ENCODE results near the gene TRPT1. TPM values are rescaled to one million over a fixed set of nuclear protein-coding genes. Genes with fewer than 3 reads are reported as not detected.

The TRPT1 gene
- total RNA-seq, 2 experiments from 2014 or later = 18.2 to 18.3 TPM

DNA sequence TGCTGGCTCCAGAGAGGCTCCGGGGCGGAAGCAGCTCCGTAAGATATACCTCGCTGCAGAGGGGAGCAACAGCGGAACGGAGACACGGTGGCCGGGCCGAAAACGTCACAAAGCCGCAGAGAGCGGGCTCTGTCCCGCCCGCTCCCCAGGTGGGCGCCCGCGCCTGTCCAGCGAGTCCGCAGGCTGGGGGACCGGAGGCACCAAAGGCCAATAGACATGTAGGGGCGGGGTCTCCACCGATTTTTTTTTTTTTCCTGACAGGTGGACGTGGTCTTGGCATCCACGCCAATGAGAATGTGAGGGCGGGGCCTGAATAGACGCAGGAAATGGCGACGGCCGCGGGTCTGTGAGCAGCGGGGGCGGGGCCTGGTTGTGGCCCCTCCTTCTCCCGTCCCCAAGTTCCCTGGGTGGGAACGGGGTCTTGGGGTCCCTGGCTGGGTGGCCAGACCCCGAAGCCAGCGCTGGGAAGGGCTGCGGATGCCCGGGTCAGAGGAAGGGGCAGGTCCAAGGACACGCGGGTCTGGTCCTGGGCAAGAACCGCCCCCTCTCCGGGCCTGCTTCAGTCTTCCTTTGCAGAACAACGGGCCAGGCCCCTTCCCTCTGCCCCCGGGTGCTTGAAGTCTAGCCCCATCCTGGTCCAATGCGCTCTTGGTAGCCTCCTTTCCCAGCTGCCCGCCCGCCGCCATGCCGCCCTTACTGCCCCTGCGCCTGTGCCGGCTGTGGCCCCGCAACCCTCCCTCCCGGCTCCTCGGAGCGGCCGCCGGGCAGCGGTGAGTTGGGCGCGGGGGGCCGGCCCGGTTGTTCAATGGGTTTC is 4.4 kb upstream of the TRPT1 start, which contains the start of gene DNAJC4:
DNAJC4 (plus strand) TSS at position 378 of the 814 bp plus-strand sequence; CDS start at position 685, 307 bp downstream.
- DNase-seq = peak; percentile 94
- H3K9me3 Mint-ChIP-seq = no peaks in the 10 kb centered on the region
- peak within 1 kb of the TSS; percentile 78 for H3K4me3 Mint-ChIP-seq
- peaks cover 2% of the 10 kb centered on the region for H3K36me3 Mint-ChIP-seq (ENCODE audit: low read depth)
- H3K4me1 Mint-ChIP-seq (ENCODE audit: low read depth) = peaks cover 43% of the 10 kb centered on the region
- intact Hi-C loops (cut with micrococcal nuclease) = loop anchor here (1.0 to 2.0 kb wide), 5 partner anchors 11 to 75 kb away; partner anchors contain the start of genes ESRRA, FKBP2 and PPP1R14B
- CTCF ChIA-PET = no interaction called here
- H3K27me3 Mint-ChIP-seq (ENCODE audit: low read depth) = no peaks in the 10 kb centered on the region
- H3K27ac Mint-ChIP-seq = peak within 1 kb of the TSS; percentile 75

DNA sequence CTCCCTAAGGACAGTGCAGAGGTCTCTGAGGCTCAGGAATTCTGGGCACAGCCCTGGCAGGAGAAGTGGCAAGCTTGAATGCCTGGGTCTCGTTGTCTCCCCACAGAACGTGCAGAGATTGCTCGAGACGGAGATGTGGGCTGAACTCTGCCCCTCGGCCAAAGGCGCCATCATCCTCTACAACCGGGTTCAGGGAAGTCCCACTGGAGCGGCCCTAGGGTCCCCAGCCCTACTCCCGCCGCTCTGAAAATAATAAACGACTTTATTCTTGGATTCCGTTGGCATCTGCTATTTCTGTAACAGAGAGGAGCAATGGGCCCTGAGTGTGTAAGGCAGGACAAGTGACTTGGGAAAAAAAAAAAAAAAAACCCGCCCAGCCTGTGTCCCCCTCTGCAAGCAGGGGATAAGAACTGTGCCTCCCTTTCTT is 3.8 kb upstream of the TRPT1 start:
- H3K27ac Mint-ChIP-seq = peak overlapping the region; percentile 71
- intact Hi-C loops (cut with micrococcal nuclease) = loop anchor here (1.0 to 2.0 kb wide), 5 partner anchors 12 to 76 kb away; partner anchors contain the start of genes ESRRA, FKBP2 and PPP1R14B
- no peaks in the 10 kb centered on the region for H3K27me3 Mint-ChIP-seq (ENCODE audit: low read depth)
- H3K36me3 Mint-ChIP-seq (ENCODE audit: low read depth) = peaks cover 2% of the 10 kb centered on the region
- H3K4me1 Mint-ChIP-seq (ENCODE audit: low read depth) = peaks cover 44% of the 10 kb centered on the region
- peak overlapping the region; percentile 78 for H3K4me3 Mint-ChIP-seq
- no peak for DNase-seq
- H3K9me3 Mint-ChIP-seq = no peaks in the 10 kb centered on the region
- CTCF ChIA-PET = no interaction called here

DNA sequence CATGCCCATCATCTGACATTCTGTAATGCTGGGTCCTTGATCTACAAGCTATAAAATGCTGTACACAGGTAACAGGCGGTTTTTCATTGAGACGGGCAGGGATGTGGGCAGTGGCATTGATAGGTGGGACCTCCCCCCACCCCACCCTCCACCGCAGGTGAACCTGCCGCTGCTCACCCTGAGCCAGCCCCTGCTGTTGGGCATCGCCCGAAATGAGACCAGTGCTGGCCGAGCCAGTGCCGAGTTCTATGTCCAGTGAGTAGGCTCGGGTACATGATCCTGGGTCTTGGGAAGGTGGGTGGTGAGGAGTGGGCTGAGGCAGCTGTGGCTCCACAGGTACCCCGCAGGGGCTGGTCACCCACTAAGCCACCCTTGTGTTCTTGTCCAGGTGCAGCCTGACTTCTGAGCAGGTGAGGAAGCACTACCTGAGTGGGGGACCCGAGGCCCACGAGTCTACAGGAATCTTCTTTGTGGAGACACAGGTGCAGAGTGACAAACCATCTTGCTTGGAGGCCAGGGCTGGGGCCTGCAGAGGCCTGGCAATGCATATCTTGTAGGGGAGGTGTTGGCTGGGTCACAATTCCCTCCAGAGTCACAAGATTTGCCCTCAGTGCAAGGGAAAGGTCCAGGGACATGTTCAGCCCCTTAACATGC is 3.2 kb upstream of the TRPT1 start:
- peaks cover 44% of the 10 kb centered on the region for H3K4me1 Mint-ChIP-seq (ENCODE audit: low read depth)
- no peaks in the 10 kb centered on the region for H3K27me3 Mint-ChIP-seq (ENCODE audit: low read depth)
- peaks cover 2% of the 10 kb centered on the region for H3K36me3 Mint-ChIP-seq (ENCODE audit: low read depth)
- CTCF ChIA-PET = no interaction called here
- intact Hi-C loops (cut with micrococcal nuclease) = no loop called here
- peak overlapping the region; percentile 78 for H3K4me3 Mint-ChIP-seq
- no peaks in the 10 kb centered on the region for H3K9me3 Mint-ChIP-seq
- no peak for DNase-seq
- no peak overlapping the region for H3K27ac Mint-ChIP-seq

GRCh38 chr11:64227405-64227956 is 1.5 kb upstream of the TRPT1 start:
- CTCF ChIA-PET = interaction anchor here (1.0 to 3.2 kb wide), 5 partner anchors 21 to 77 kb away, joined by 3 to 13 read pairs (median 7); partner anchors contain the start of gene FERMT3
- peaks cover 2% of the 10 kb centered on the region for H3K36me3 Mint-ChIP-seq (ENCODE audit: low read depth)
- DNase-seq = no peak
- H3K27me3 Mint-ChIP-seq (ENCODE audit: low read depth) = no peaks in the 10 kb centered on the region
- intact Hi-C loops (cut with micrococcal nuclease) = no loop called here
- H3K9me3 Mint-ChIP-seq = no peaks in the 10 kb centered on the region
- peak overlapping the region; percentile 87 for H3K4me3 Mint-ChIP-seq
- peaks cover 44% of the 10 kb centered on the region for H3K4me1 Mint-ChIP-seq (ENCODE audit: low read depth)
- H3K27ac Mint-ChIP-seq = peak overlapping the region; percentile 85

- H3K36me3 Mint-ChIP-seq (ENCODE audit: low read depth) = peaks cover 2% of the 10 kb centered on the region
- CTCF ChIA-PET = interaction anchor here (0.9 to 3.2 kb wide), 6 partner anchors 9 to 78 kb away, joined by 3 to 13 read pairs (median 6); partner anchors contain the start of gene FERMT3
- peaks cover 39% of the 10 kb centered on the region for H3K4me1 Mint-ChIP-seq (ENCODE audit: low read depth)
- peak overlapping the region; percentile 85 for H3K27ac Mint-ChIP-seq
- H3K4me3 Mint-ChIP-seq = peak overlapping the region; percentile 87
- H3K27me3 Mint-ChIP-seq (ENCODE audit: low read depth) = no peaks in the 10 kb centered on the region
- H3K9me3 Mint-ChIP-seq = no peaks in the 10 kb centered on the region
- intact Hi-C loops (cut with micrococcal nuclease) = loop anchor here (1.0 kb wide), 5 partner anchors 15 to 58 kb away; partner anchors contain the start of genes BAD and FKBP2
- DNase-seq = peak; percentile 71
Measured at GRCh38 chr11:64226507-64227051, 593 bp upstream of the TRPT1 start.

GRCh38 chr11:64224891-64225607 is 937 bp downstream of the TRPT1 start:
- peak overlapping the region; percentile 87 for H3K4me3 Mint-ChIP-seq
- no peaks in the 10 kb centered on the region for H3K9me3 Mint-ChIP-seq
- CTCF ChIA-PET = interaction anchor here (0.6 to 3.2 kb wide), 4 partner anchors 18 to 606 kb away, joined by 5 to 13 read pairs (median 8); partner anchors contain the start of gene FERMT3
- H3K27ac Mint-ChIP-seq = peak overlapping the region; percentile 90
- H3K4me1 Mint-ChIP-seq (ENCODE audit: low read depth) = peaks cover 33% of the 10 kb centered on the region
- no peak for DNase-seq
- intact Hi-C loops (cut with micrococcal nuclease) = no loop called here
- H3K27me3 Mint-ChIP-seq (ENCODE audit: low read depth) = no peaks in the 10 kb centered on the region
- H3K36me3 Mint-ChIP-seq (ENCODE audit: low read depth) = peaks cover 5% of the 10 kb centered on the region

GRCh38 chr11:64224151-64224890 is 1.7 kb downstream of the TRPT1 start:
- Mint-ChIP-seq H3K4me3 (peak overlapping the region; percentile 87), H3K27ac (no peak overlapping the region), H3K36me3 (ENCODE audit: low read depth) (peaks cover 3% of the 10 kb centered on the region), H3K27me3 (ENCODE audit: low read depth) (no peaks in the 10 kb centered on the region), H3K4me1 (ENCODE audit: low read depth) (peaks cover 27% of the 10 kb centered on the region), H3K9me3 (no peaks in the 10 kb centered on the region)
- CTCF ChIA-PET = interaction anchor here (0.6 to 1.4 kb wide), 4 partner anchors 10 to 605 kb away, joined by 3 to 6 read pairs (median 5); partner anchors contain the start of gene FERMT3
- DNase-seq = no peak
- intact Hi-C loops (cut with micrococcal nuclease) = no loop called here

DNA sequence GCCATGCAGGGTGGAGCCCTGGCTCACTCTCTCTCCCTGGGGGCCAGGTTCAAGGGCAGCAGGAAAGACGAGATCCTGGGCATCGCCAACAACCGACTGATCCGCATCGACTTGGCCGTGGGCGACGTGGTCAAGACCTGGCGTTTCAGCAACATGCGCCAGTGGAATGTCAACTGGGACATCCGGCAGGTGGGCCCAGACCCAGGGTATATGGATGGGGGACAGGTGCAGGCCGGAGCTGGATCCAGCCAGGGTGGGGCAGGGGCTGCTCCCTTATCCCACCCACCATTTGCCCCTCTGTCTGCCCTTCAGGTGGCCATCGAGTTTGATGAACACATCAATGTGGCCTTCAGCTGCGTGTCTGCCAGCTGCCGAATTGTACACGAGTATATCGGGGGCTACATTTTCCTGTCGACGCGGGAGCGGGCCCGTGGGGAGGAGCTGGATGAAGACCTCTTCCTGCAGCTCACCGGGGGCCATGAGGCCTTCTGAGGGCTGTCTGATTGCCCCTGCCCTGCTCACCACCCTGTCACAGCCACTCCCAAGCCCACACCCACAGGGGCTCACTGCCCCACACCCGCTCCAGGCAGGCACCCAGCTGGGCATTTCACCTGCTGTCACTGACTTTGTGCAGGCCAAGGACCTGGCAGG is 2.9 kb downstream of the TRPT1 start:
- CTCF ChIA-PET = interaction anchor here (1.1 to 1.4 kb wide), 2 partner anchors 9 to 18 kb away, joined by 3 to 5 read pairs; no protein-coding TSS in a partner anchor
- Mint-ChIP-seq H3K27me3 (ENCODE audit: low read depth) (no peaks in the 10 kb centered on the region), H3K4me3 (no peak overlapping the region), H3K36me3 (ENCODE audit: low read depth) (peaks cover 11% of the 10 kb centered on the region), H3K27ac (no peak overlapping the region), H3K9me3 (no peaks in the 10 kb centered on the region), H3K4me1 (ENCODE audit: low read depth) (peaks cover 21% of the 10 kb centered on the region)
- DNase-seq = no peak
- intact Hi-C loops (cut with micrococcal nuclease) = no loop called here

DNA sequence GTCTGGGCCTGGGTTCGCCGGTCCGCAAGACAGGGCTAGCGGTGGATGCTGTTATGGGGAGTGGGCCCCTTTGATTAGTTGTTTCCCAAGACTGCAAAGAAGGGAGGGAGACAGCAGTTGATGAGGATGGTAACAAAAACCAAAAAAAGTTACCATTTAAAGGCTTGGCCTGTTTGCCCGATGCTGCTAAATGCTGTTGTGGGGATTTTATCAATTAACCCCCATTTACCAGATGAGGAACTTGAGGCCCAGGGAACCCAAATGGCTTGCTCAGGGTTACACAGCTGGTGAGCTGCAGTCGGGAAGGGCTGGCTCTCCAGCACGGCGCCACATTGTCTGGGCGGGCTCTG is 3.4 kb downstream of the TRPT1 start:
- Mint-ChIP-seq H3K4me1 (ENCODE audit: low read depth) (peaks cover 16% of the 10 kb centered on the region), H3K27ac (no peak overlapping the region), H3K36me3 (ENCODE audit: low read depth) (peaks cover 12% of the 10 kb centered on the region), H3K4me3 (no peak overlapping the region), H3K9me3 (no peaks in the 10 kb centered on the region), H3K27me3 (ENCODE audit: low read depth) (no peaks in the 10 kb centered on the region)
- no peak for DNase-seq
- CTCF ChIA-PET = no interaction called here
- intact Hi-C loops (cut with micrococcal nuclease) = no loop called here

GRCh38 chr11:64220798-64221197 is 5.2 kb downstream of the TRPT1 start:
- no peak overlapping the region for H3K4me3 Mint-ChIP-seq
- H3K36me3 Mint-ChIP-seq (ENCODE audit: low read depth) = peaks cover 14% of the 10 kb centered on the region
- no peaks in the 10 kb centered on the region for H3K27me3 Mint-ChIP-seq (ENCODE audit: low read depth)
- intact Hi-C loops (cut with micrococcal nuclease) = no loop called here
- H3K9me3 Mint-ChIP-seq = no peaks in the 10 kb centered on the region
- peaks cover 7% of the 10 kb centered on the region for H3K4me1 Mint-ChIP-seq (ENCODE audit: low read depth)
- CTCF ChIA-PET = interaction anchor here (1.4 kb wide), 1 partner anchor 83 kb away, joined by 3 read pairs; no protein-coding TSS in a partner anchor
- H3K27ac Mint-ChIP-seq = no peak overlapping the region
- DNase-seq = no peak

Data from activated naive CD4-positive, alpha-beta T cell treated with anti-CD3 and anti-CD28 coated beads for 36 hours (primary cell).